Thymus (tissue), 11 donors: ENCODE measurements around the gene SNX8. TPM values are rescaled to one million over a fixed set of nuclear protein-coding genes. Genes with fewer than 3 reads are reported as not detected.
"Not testable (repeated sequence)": the region's sequence is repeated elsewhere in the genome, so short reads cannot be mapped to it uniquely, and the experiment has no call there.

Source experiments
- DNase-seq, 9 donors: peaks; one replicate each; pipeline ENCODE4 v3.0.0-alpha.2; 2013; ENCODE audit warnings: low spot score in 9 of 9, low read depth in 6 of 9, missing footprints in 1 of 9
- H3K27ac ChIP-seq, 2 donors: one replicate each; pipeline ENCODE4 v1.5.1; 2013; ENCODE audit warnings: control low read depth in 1 of 2, low read depth in 1 of 2, low read length in 1 of 2, mild to moderate bottlenecking in 1 of 2, moderate library complexity in 1 of 2
- H3K27me3 ChIP-seq, 2 donors: one replicate each; pipeline ENCODE4 v1.5.1; 2013; ENCODE audit warnings: low read length in 1 of 2; ENCODE audit not compliant: control insufficient read depth in 2 of 2, insufficient read depth in 1 of 2
- H3K36me3 ChIP-seq, 2 donors: one replicate each; pipeline ENCODE4 v1.5.1; 2013; ENCODE audit warnings: low read length in 1 of 2, mild to moderate bottlenecking in 1 of 2, moderate library complexity in 1 of 2; ENCODE audit not compliant: control insufficient read depth in 2 of 2, insufficient read depth in 2 of 2
- H3K4me1 ChIP-seq, 2 donors: one replicate each; pipeline ENCODE4 v1.5.1; 2013; ENCODE audit warnings: low read length in 2 of 2; ENCODE audit not compliant: control insufficient read depth in 2 of 2, insufficient read depth in 2 of 2
- H3K4me3 ChIP-seq, 2 donors: one replicate each; pipeline ENCODE4 v1.5.1; 2013; ENCODE audit warnings: low read length in 2 of 2, control low read depth in 1 of 2, mild to moderate bottlenecking in 1 of 2
- H3K9me3 ChIP-seq, 2 donors: one replicate each; pipeline ENCODE4 v1.5.1; 2013; ENCODE audit warnings: low read length in 1 of 2, mild to moderate bottlenecking in 1 of 2; ENCODE audit not compliant: control insufficient read depth in 2 of 2, insufficient read depth in 1 of 2
- WGBS: extraction: QIAGEN DNeasy Blood & Tissue Kit; methylation state at CpG from one replicate; pipeline ENCODE4 v1.1.7; 2013; 5-methylcytosine and 5-hydroxymethylcytosine counted together
- polyA plus RNA-seq: library from polyadenylated mRNA; stranded (reverse); fragments of 200-250 nt; gene quantifications from one replicate; pipeline ENCODE4 v1.2.3, GENCODE V29; 2013
- total RNA-seq: library from RNA; stranded (reverse); fragments of 120-200 nt; gene quantifications from one replicate; pipeline ENCODE4 v1.2.4, GENCODE V29; 2013
- donor health status: healthy.

SNX8 gene
- total and polyA plus RNA-seq, 2 donors, result 10.4 to 25.9 TPM

DNA sequence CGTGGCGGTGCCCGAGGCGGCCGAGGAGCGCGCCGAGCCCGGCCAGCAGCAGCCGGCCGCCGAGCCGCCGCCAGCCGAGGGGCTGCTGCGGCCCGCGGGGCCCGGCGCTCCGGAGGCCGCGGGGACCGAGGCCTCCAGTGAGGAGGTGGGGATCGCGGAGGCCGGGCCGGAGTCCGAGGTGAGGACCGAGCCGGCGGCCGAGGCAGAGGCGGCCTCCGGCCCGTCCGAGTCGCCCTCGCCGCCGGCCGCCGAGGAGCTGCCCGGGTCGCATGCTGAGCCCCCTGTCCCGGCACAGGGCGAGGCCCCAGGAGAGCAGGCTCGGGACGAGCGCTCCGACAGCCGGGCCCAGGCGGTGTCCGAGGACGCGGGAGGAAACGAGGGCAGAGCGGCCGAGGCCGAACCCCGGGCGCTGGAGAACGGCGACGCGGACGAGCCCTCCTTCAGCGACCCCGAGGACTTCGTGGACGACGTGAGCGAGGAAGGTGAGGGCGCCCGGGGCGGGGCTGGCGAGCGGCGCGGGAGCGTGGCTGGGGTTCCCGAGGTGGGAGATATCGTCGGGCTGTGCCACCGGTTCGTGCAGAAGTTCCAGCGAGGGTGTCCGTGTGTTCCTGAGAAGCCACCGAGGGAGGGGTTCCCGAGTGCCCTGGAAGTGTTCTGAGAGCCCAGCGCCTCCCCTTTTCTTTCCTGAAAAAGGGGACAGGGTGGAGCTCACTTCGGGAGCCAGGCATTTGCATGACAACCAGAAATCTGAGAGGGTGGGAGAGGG, 40.9 kb upstream of the SNX8 start:
- peak overlapping the region; percentile 69 to 83 for H3K4me3 ChIP-seq
- H3K27me3 ChIP-seq, result no peaks in the 10 kb centered on the region
- H3K36me3 ChIP-seq, result peaks cover 15 to 34% of the 10 kb centered on the region in 2 donors
- peak in 1 of 9 donors; percentile 22 for DNase-seq
- H3K4me1 ChIP-seq, result peaks cover 13 to 27% of the 10 kb centered on the region in 2 donors
- H3K27ac ChIP-seq, result peak overlapping the region in 1 of 2 donors; percentile 56
- H3K9me3 ChIP-seq, result no peaks in the 10 kb centered on the region
- under 1% methylated on average over 92 of the region's 92 CpGs for WGBS

GRCh38 chr7:2354186-2354938, 40.1 kb upstream of the SNX8 start, which contains the start of gene EIF3B:
Gene EIF3B (plus strand): TSS chr7:2354827. CDS start chr7:2354922, 95 bp downstream.
- no peaks in the 10 kb centered on the region for H3K27me3 ChIP-seq
- H3K27ac ChIP-seq, result peak within 1 kb of the TSS; percentile 92 to 97
- WGBS, result under 1% methylated on average over 55 of the region's 55 CpGs
- H3K9me3 ChIP-seq, result no peaks in the 10 kb centered on the region
- H3K36me3 ChIP-seq, result peaks cover 11 to 26% of the 10 kb centered on the region in 2 donors
- peak; percentile 90 to 98 (median 93) for DNase-seq
- peak within 1 kb of the TSS; percentile 69 to 83 for H3K4me3 ChIP-seq
- peaks cover 13 to 27% of the 10 kb centered on the region in 2 donors for H3K4me1 ChIP-seq

DNA sequence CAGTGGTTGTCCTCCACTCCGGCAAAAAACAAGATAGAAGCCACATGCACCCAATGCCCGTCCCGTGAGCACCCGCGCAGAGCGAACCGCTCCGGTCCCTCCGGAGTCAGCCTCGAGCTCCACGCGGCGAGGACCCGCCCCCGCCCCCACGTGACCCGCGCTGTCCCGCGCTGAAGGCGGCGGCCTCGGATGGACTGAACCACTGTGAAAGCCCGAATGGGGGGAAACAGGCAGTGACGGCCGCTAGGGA, 39.6 kb upstream of the SNX8 start:
- peak in 4 of 9 donors; percentile 73 to 90 (median 86) for DNase-seq
- H3K4me3 ChIP-seq, result peak overlapping the region; percentile 69 to 74
- H3K9me3 ChIP-seq, result no peaks in the 10 kb centered on the region
- under 1% methylated on average over 26 of the region's 26 CpGs for WGBS
- peak overlapping the region; percentile 92 to 97 for H3K27ac ChIP-seq
- H3K36me3 ChIP-seq, result peaks cover 6 to 21% of the 10 kb centered on the region in 2 donors
- peaks cover 13 to 27% of the 10 kb centered on the region in 2 donors for H3K4me1 ChIP-seq
- H3K27me3 ChIP-seq, result no peaks in the 10 kb centered on the region

- Histone ChIP-seq H3K4me3 (peak overlapping the region; percentile 69 to 74), H3K9me3 (no peaks in the 10 kb centered on the region), H3K27ac (peak overlapping the region in 1 of 2 donors; percentile 92), H3K36me3 (peaks cover 3 to 16% of the 10 kb centered on the region in 2 donors), H3K4me1 (peaks cover 13 to 27% of the 10 kb centered on the region in 2 donors), H3K27me3 (no peaks in the 10 kb centered on the region)
- 56% methylated on average over 22 of the region's 22 CpGs for WGBS
- DNase-seq, result no peak
Measured at GRCh38 chr7:2353113-2353935, 39.1 kb upstream of the SNX8 start.

GRCh38 chr7:2350861-2351260, 36.6 kb upstream of the SNX8 start:
- H3K27me3 ChIP-seq, result no peaks in the 10 kb centered on the region
- H3K4me1 ChIP-seq, result peaks cover 10 to 15% of the 10 kb centered on the region in 2 donors
- no peaks in the 10 kb centered on the region for H3K9me3 ChIP-seq
- no peak overlapping the region for H3K27ac ChIP-seq
- no peak overlapping the region for H3K4me3 ChIP-seq
- DNase-seq, result no peak
- H3K36me3 ChIP-seq, result no peaks in the 10 kb centered on the region
- 98% methylated on average over 12 of the region's 12 CpGs for WGBS

DNA sequence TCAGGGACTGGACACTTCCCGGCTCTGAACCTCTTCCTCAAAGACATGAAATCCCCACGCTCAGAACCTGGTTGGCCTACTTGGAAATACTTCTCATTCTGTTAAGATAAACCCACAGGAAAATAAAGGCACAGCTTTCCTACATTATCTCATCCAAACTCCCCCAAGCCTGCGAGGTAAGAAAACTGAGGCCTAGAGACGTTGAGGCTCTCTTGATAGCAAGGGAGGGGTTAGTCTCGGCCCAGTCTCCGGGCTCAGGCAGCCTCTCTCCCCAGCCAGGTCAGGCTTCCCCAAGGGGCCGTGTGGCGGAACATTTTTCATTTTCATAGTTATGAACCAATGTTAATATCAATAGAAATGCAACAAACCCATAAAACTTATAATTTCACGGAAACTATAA, 35.8 kb upstream of the SNX8 start:
- 97% methylated on average over 9 of the region's 9 CpGs for WGBS
- DNase-seq, result no peak
- H3K27ac ChIP-seq, result no peak overlapping the region
- H3K9me3 ChIP-seq, result no peaks in the 10 kb centered on the region
- peaks cover 7 to 9% of the 10 kb centered on the region in 2 donors for H3K4me1 ChIP-seq
- no peak overlapping the region for H3K4me3 ChIP-seq
- H3K36me3 ChIP-seq, result no peaks in the 10 kb centered on the region
- no peaks in the 10 kb centered on the region for H3K27me3 ChIP-seq

GRCh38 chr7:2347351-2348063, 33.3 kb upstream of the SNX8 start:
- H3K4me3 ChIP-seq, H3K9me3 ChIP-seq, H3K27me3 ChIP-seq, H3K27ac ChIP-seq, DNase-seq, H3K36me3 ChIP-seq, H3K4me1 ChIP-seq: not testable (repeated sequence)
- 92% methylated on average over 15 of the region's 15 CpGs for WGBS

DNA sequence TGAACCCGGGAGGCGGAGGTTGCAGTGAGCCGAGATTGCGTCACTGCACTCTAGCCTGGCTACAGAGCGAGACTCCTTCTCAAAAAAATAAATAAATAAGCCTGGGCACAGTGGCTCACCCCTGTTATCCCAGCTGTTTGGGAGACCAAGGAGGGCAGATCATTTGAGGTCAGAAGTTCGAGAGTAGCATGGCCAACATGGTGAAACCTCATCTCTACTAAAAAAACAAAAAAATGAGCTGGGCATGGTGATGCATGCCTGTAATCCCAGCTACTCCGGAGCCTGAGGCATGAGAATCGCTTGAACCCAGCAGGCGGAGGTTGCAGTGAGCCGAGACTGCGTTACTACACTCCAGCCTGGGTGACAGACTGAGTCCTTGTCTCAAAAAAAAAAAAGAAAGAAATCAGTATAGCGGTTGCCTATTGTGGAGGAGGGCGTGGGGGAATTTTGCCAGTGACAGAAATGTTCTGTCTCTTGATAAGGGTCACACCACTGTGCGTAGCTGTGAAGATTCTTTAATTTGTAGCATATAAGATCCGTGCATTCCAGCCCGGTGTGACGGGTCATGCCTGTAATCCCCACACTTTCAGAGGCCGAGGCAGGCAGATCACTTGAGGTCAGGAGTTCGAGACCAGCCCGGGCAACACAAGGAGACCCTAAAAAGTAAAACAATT, 22.5 kb upstream of the SNX8 start:
- H3K4me1 ChIP-seq, result no peaks in the 10 kb centered on the region
- no peak for DNase-seq
- no peaks in the 10 kb centered on the region for H3K36me3 ChIP-seq
- no peak overlapping the region for H3K27ac ChIP-seq
- no peak overlapping the region for H3K4me3 ChIP-seq
- 95% methylated on average over 20 of the region's 20 CpGs for WGBS
- no peaks in the 10 kb centered on the region for H3K9me3 ChIP-seq
- H3K27me3 ChIP-seq, result no peaks in the 10 kb centered on the region
